H9 (cell line): ENCODE data around the gene S1PR3. TPM values are rescaled to one million over a fixed set of nuclear protein-coding genes. Genes with fewer than 3 reads are reported as not detected.

Experiments
- DNase-seq: peaks from one replicate; pipeline ENCODE4 v3.0.0-alpha.2; 2017
- H2AFZ ChIP-seq: one replicate; pipeline ENCODE4 v1.6.1; 2013; ENCODE audit warnings: mild to moderate bottlenecking, low read length, control low read depth, moderate library complexity
- H2AK5ac ChIP-seq: 2 replicates; pipeline ENCODE4 v1.6.1; 2013; ENCODE audit warnings: low read length, control low read depth, mixed read lengths; ENCODE audit not compliant: insufficient read length
- H2BK120ac ChIP-seq: one replicate; pipeline ENCODE4 v1.6.1; 2013; ENCODE audit warnings: low read depth, mild to moderate bottlenecking, low read length, control low read depth, inconsistent platforms; ENCODE audit not compliant: poor library complexity, severe bottlenecking
- H2BK12ac ChIP-seq: 2 replicates; pipeline ENCODE4 v1.6.1; 2013; ENCODE audit warnings: low read length, control low read depth, mixed read lengths, low read depth; ENCODE audit not compliant: insufficient read length
- H2BK15ac ChIP-seq: 2 replicates; pipeline ENCODE4 v1.6.1; 2013; ENCODE audit warnings: low read depth, low read length, control low read depth
- H2BK20ac ChIP-seq: one replicate; pipeline ENCODE4 v1.6.1; 2013; ENCODE audit warnings: low read depth, mild to moderate bottlenecking, low read length, control low read depth, inconsistent platforms; ENCODE audit not compliant: poor library complexity, severe bottlenecking
- H2BK5ac ChIP-seq: 2 replicates; pipeline ENCODE4 v1.6.1; 2013; ENCODE audit warnings: low read length, control low read depth, mixed read lengths; ENCODE audit not compliant: insufficient read length
- H3K14ac ChIP-seq: 2 replicates; pipeline ENCODE4 v1.6.1; 2013; ENCODE audit warnings: low read length, control low read depth; ENCODE audit not compliant: insufficient read depth
- H3K18ac ChIP-seq: 2 replicates; pipeline ENCODE4 v1.6.1; 2013; ENCODE audit warnings: low read depth, mild to moderate bottlenecking, mixed read lengths, low read length, control low read depth; ENCODE audit not compliant: insufficient read length
- H3K23ac ChIP-seq: 2 replicates; pipeline ENCODE4 v1.6.1; 2013; ENCODE audit warnings: low read length, control low read depth, mixed read lengths, low read depth; ENCODE audit not compliant: insufficient read length
- H3K23me2 ChIP-seq: 2 replicates; pipeline ENCODE4 v1.6.1; 2013; ENCODE audit warnings: low read depth, mild to moderate bottlenecking, mixed read lengths, low read length, control low read depth; ENCODE audit not compliant: insufficient read length, poor library complexity, severe bottlenecking
- H3K27ac ChIP-seq: 2 replicates; pipeline ENCODE4 v1.5.1; 2013; ENCODE audit warnings: low read length, control low read depth, mixed read lengths, low read depth; ENCODE audit not compliant: insufficient read length
- H3K27me3 ChIP-seq: 2 replicates; pipeline ENCODE4 v1.6.1; 2013; ENCODE audit warnings: low read length, control low read depth, inconsistent platforms; ENCODE audit not compliant: insufficient read depth
- H3K4ac ChIP-seq: 2 replicates; pipeline ENCODE4 v1.6.1; 2013; ENCODE audit warnings: low read depth, mild to moderate bottlenecking, control low read depth, inconsistent platforms, low read length, moderate library complexity
- H3K4me1 ChIP-seq: 2 replicates; pipeline ENCODE4 v1.6.1; 2013; ENCODE audit warnings: low read length, control low read depth, inconsistent platforms; ENCODE audit not compliant: insufficient read depth
- H3K4me2 ChIP-seq: 2 replicates; pipeline ENCODE4 v1.6.1; 2013; ENCODE audit warnings: low read length, control low read depth, mixed read lengths; ENCODE audit not compliant: insufficient read length, insufficient read depth
- H3K56ac ChIP-seq: 2 replicates; pipeline ENCODE4 v1.6.1; 2013; ENCODE audit warnings: low read depth, mild to moderate bottlenecking, mixed read lengths, low read length, control low read depth; ENCODE audit not compliant: insufficient read length
- H3K79me1 ChIP-seq: 2 replicates; pipeline ENCODE4 v1.6.1; 2013; ENCODE audit warnings: low read depth, mild to moderate bottlenecking, moderate library complexity, low read length, control low read depth, inconsistent platforms; ENCODE audit not compliant: insufficient read depth, poor library complexity, severe bottlenecking
- H3K79me2 ChIP-seq: 2 replicates; pipeline ENCODE4 v1.6.1; 2013; ENCODE audit warnings: low read length, control low read depth, inconsistent platforms; ENCODE audit not compliant: insufficient read depth
- H3K9ac ChIP-seq: 2 replicates; pipeline ENCODE4 v1.6.1; 2013; ENCODE audit warnings: low read length, control low read depth, mixed read lengths; ENCODE audit not compliant: insufficient read length; ENCODE audit errors: extremely low read depth
- H3K9me3 ChIP-seq: one replicate; pipeline ENCODE4 v1.6.1; 2013; ENCODE audit warnings: low read depth, low read length, inconsistent platforms; ENCODE audit not compliant: control insufficient read depth
- H3T11ph ChIP-seq: one replicate; pipeline ENCODE4 v1.6.1; 2013; ENCODE audit warnings: mild to moderate bottlenecking, low read length, control low read depth, inconsistent platforms
- H4K20me1 ChIP-seq: one replicate; pipeline ENCODE4 v1.6.1; 2013; ENCODE audit not compliant: control insufficient read depth, insufficient read length, insufficient read depth
- H4K5ac ChIP-seq: 2 replicates; pipeline ENCODE4 v1.6.1; 2013; ENCODE audit warnings: low read depth, mild to moderate bottlenecking, mixed read lengths, low read length, control low read depth; ENCODE audit not compliant: insufficient read length
- H4K8ac ChIP-seq: replicated peaks from 2 replicates; pipeline ENCODE4 v1.6.1; 2013; ENCODE audit warnings: low read length, control low read depth, mixed read lengths, low read depth; ENCODE audit not compliant: insufficient read length
- H4K91ac ChIP-seq: 2 replicates; pipeline ENCODE4 v1.6.1; 2013; ENCODE audit warnings: low read depth, mild to moderate bottlenecking, moderate library complexity, mixed read lengths, low read length, control low read depth; ENCODE audit not compliant: insufficient read length
- H3K27ac Mint-ChIP-seq, 3 experiments: 2 replicates in 2 of 3; 3 replicates in 1 of 3; pipeline ENCODE4 v1.8.0; 2020 to 2021; ENCODE audit warnings: mixed read lengths in 3 of 3, mild to moderate bottlenecking in 1 of 3, moderate library complexity in 1 of 3
- H3K27me3 Mint-ChIP-seq: 2 replicates; pipeline ENCODE4 v1.8.0; 2021; ENCODE audit warnings: low read depth, mild to moderate bottlenecking, moderate library complexity, mixed read lengths
- H3K36me3 Mint-ChIP-seq, 3 experiments: 2 replicates in 2 of 3; 3 replicates in 1 of 3; pipeline ENCODE4 v1.8.0; 2020 to 2021; ENCODE audit warnings: low read depth in 3 of 3, mixed read lengths in 3 of 3; ENCODE audit not compliant: insufficient read depth in 1 of 3
- H3K4me1 Mint-ChIP-seq, 2 experiments: 2 replicates each; pipeline ENCODE4 v1.8.0; 2020; ENCODE audit warnings: mixed read lengths in 2 of 2
- H3K4me3 Mint-ChIP-seq, 2 experiments: 2 replicates in 1 of 2; 3 replicates in 1 of 2; pipeline ENCODE4 v1.8.0; 2020 to 2021; ENCODE audit warnings: mild to moderate bottlenecking in 2 of 2, mixed read lengths in 2 of 2, moderate library complexity in 1 of 2
- H3K9me3 Mint-ChIP-seq, 2 experiments: 2 replicates in 1 of 2; 3 replicates in 1 of 2; pipeline ENCODE4 v1.8.0; 2020; ENCODE audit warnings: mild to moderate bottlenecking in 2 of 2, mixed read lengths in 2 of 2, moderate library complexity in 1 of 2
- WGBS: extraction: QIAGEN DNeasy Blood & Tissue Kit; methylation state at CpG from one replicate; pipeline ENCODE4 v1.1.7; 2013; ENCODE audit warnings: missing lambda C conversion rate, low lambda C conversion rate, mixed read lengths; ENCODE audit not compliant: insufficient read length; ENCODE audit errors: extremely low coverage; 5-methylcytosine and 5-hydroxymethylcytosine counted together
- total RNA-seq: library from RNA; stranded (reverse); gene quantifications from 2 replicates; pipeline ENCODE4 v1.2.1, GENCODE V29; 2021
- TF ChIP-seq, protein P1 (sequence below): fragments of 200-600 bp; sonication (generic); conservative IDR thresholded peaks from 3 replicates; pipeline ENCODE4 v1.8.0; 2021; ENCODE audit warnings: antibody characterized with exemption, mild to moderate bottlenecking

S1PR3 gene
- total RNA-seq, 1 experiment from 2014 or later, result 3.3 TPM

DNA sequence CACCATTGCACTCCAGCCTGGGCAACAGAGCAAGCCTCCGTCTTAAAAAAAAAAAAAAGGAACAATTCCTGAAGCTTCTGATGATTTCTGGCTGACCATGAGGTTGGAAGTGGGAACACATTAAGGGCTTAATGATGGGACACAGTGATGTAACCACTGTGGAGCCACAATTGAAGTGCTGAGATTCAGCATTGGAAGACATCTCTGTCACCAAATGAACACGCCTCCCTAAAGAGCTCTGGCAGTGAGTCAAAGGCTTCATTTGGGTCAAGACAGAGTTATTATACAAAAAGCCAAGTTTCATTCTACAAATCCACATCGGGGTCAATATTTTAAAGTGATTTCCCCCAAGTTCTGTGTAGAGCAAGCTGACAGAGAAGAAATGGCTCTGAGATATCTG, 4.5 kb upstream of the S1PR3 start:
- no peak overlapping the region for H4K8ac ChIP-seq
- no peak overlapping the region for H4K91ac ChIP-seq
- no peak overlapping the region for H3K9ac ChIP-seq
- H3K27ac Mint-ChIP-seq, result peak overlapping the region in 1 of 3 experiments; percentile 14; a peak in 1 of 7 replicates
- H3K4me1 ChIP-seq, result no peaks in the 10 kb centered on the region; the same call in 1 of the 2 replicates
- H4K5ac ChIP-seq, result no peak overlapping the region
- no peaks in the 10 kb centered on the region for H3K79me1 ChIP-seq
- no peak overlapping the region for H2BK12ac ChIP-seq
- no peak overlapping the region for H2BK120ac ChIP-seq
- no peak overlapping the region for H3K18ac ChIP-seq
- H2BK20ac ChIP-seq, result no peak overlapping the region
- DNase-seq, result no peak
- no peak overlapping the region for H3K23ac ChIP-seq
- H3K9me3 Mint-ChIP-seq, result peaks cover 3 to 6% of the 10 kb centered on the region in 2 experiments
- H3K4me2 ChIP-seq, result no peak overlapping the region
- H3K79me2 ChIP-seq, result no peaks in the 10 kb centered on the region
- TF ChIP-seq, protein P1, sequence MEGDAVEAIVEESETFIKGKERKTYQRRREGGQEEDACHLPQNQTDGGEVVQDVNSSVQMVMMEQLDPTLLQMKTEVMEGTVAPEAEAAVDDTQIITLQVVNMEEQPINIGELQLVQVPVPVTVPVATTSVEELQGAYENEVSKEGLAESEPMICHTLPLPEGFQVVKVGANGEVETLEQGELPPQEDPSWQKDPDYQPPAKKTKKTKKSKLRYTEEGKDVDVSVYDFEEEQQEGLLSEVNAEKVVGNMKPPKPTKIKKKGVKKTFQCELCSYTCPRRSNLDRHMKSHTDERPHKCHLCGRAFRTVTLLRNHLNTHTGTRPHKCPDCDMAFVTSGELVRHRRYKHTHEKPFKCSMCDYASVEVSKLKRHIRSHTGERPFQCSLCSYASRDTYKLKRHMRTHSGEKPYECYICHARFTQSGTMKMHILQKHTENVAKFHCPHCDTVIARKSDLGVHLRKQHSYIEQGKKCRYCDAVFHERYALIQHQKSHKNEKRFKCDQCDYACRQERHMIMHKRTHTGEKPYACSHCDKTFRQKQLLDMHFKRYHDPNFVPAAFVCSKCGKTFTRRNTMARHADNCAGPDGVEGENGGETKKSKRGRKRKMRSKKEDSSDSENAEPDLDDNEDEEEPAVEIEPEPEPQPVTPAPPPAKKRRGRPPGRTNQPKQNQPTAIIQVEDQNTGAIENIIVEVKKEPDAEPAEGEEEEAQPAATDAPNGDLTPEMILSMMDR, result no peak
- H3K4me1 Mint-ChIP-seq, result peaks cover 14 to 22% of the 10 kb centered on the region in 2 experiments
- peaks cover 2 to 6% (median 4%) of the 10 kb centered on the region in 3 experiments; a peak in 4 of 7 replicates for H3K36me3 Mint-ChIP-seq
- H3K27ac ChIP-seq, result no peak overlapping the region
- no peak overlapping the region for H2BK15ac ChIP-seq
- H3K14ac ChIP-seq, result no peak overlapping the region
- H3K27me3 ChIP-seq, result 0 out of 2 replicates have a peak, but pooled peaks cover 2% of the 10 kb centered on the region
- H3K4me3 Mint-ChIP-seq, result no peak overlapping the region
- H3K4ac ChIP-seq, result no peak overlapping the region
- WGBS, result no CpG with 5 or more reads among the region's 3 CpGs
- peaks cover 12% of the 10 kb centered on the region for H3K27me3 Mint-ChIP-seq
- no peak overlapping the region for H3K56ac ChIP-seq
- no peak overlapping the region for H3T11ph ChIP-seq
- no peaks in the 10 kb centered on the region for H4K20me1 ChIP-seq
- no peak overlapping the region for H2AFZ ChIP-seq
- no peak overlapping the region for H2BK5ac ChIP-seq
- no peak overlapping the region for H2AK5ac ChIP-seq
- H3K23me2 ChIP-seq, result peaks cover 13% of the 10 kb centered on the region
- no peaks in the 10 kb centered on the region for H3K9me3 ChIP-seq
